Fibroblast of skin of right biceps (primary cell): ENCODE results near the gene COA1.

Experiments used
- DNase-seq: peaks from one replicate; pipeline ENCODE4 v3.0.0-alpha.2; 2013

The COA1 gene

DNA sequence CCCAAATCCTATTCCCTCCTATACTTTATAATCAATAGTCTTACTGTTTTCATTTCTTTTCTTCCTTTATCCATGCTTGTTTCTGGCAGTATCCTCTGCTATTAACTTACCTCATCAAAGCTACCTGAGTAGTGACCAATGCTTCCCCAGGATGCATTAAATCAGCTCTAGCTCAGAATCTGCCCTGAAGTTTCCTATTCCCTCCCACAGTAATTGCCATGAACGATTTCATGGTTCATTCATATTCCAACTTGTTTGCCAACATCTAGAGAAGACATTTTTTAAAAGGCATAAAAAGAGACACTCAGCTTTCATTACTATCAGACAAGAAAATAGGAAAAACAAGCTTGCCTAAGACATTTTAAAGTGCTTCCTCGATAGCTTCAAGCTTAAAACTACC is 42.3 kb downstream of the COA1 start:
- DNase-seq, result no peak

DNA sequence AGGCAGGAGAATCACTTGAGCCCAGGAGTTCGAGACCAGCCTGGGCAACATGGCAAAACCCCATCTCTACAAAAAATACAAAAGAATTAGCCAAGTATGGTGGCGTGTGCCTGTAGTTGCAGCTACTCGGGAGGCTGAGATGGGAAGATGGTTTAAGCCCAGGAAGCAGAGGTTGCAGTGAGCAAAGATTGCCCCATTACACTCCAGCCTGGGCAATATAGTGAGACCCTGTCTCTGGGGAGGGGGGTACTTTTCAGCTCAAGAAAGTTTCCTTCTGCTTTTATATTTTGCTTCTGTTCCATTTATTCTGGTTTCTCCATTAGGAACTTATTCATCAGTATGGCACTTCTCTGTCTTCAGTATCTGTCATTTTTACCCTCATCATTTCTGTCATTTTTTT is 48.6 kb downstream of the COA1 start:
- no peak for DNase-seq

GRCh38 chr7:43679210-43680068 is 49.9 kb downstream of the COA1 start:
- no peak for DNase-seq

- DNase-seq, result no peak
Measured at GRCh38 chr7:43678315-43678714, 51.0 kb downstream of the COA1 start.

DNA sequence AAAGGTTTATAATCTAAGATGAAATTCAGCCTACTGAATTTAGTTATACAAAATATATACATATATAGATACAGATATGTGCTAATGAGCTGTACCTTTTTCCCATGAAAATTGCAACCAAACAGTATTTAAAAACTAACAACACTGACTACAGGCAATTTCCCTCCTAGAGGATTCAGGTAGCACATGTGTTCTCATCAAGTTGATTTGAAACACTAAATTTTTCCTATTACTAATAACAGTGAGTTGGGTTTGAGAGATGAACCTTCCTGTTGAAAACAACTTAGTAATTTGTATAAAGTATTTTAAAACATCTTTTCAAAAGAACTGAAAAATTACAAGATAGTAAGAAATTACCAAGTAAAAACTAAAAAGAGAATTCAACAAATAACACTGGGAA is 51.5 kb downstream of the COA1 start:
- no peak for DNase-seq

- peak; percentile 97 for DNase-seq
Measured at GRCh38 chr7:43674559-43675436, 54.5 kb downstream of the COA1 start.

- DNase-seq, result peak; percentile 74
Measured at GRCh38 chr7:43673243-43673976, 55.9 kb downstream of the COA1 start.

GRCh38 chr7:43671521-43671920 is 57.8 kb downstream of the COA1 start:
- DNase-seq, result no peak

GRCh38 chr7:43669286-43670081 is 59.8 kb downstream of the COA1 start:
- no peak for DNase-seq

- DNase-seq, result no peak
Measured at GRCh38 chr7:43668035-43668434, 61.3 kb downstream of the COA1 start.

DNA sequence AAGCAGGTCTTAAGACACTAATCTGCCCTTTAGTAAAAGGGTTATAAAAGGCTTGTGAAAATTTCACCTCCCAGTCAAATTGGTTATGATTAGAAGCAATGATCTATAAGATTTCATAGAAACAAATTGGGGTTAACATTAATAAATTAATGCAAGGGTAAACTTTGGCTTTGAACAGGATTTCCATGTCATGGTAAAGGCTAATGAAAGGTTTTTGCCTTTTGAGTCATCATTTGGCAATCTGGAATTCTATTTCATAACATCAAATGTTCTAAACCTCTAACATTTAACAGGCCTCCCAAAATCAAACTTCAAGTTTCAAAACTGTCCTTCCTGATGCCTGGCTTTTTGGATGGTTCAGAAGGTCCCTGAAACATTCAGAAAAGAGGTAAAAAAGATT is 62.4 kb downstream of the COA1 start:
- peak; percentile 56 for DNase-seq

DNA sequence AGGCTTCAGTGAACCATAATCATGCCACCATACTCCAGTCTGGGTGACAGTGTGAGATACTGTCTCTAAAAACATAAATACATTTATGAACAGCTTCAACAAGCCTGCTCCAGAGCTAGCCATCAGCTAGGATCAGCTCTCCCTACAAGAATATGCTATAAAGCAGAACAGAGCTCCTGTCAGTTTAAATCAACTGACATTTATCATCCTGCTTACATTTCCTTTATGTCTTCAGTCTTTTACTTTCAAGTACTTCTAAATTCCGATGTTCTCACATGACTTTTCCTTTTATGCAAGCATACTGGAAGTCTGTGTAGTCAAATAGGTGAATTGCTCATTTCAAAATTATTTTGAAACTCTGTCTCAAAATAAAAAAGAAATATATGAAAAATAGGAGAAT is 64.6 kb downstream of the COA1 start:
- DNase-seq, result no peak

DNA sequence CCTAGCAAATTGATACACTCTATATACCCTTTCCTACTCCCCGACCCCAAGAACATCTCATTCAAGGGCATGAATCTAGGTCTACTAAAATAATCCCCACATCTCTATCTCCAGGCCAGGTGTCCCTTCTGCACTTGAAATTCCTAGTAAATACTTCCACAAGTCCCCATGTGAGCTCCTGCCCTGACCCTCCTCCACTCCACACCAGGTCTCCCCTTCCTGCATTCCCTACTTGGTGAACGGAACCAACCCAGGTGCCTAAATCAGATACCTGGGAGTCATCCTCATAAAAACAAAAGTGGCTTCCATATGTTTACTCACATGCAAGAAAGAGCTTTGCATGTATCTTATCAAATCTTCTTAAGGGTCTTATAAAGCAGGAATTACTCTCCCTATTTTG is 69.2 kb downstream of the COA1 start:
- DNase-seq, result no peak

DNA sequence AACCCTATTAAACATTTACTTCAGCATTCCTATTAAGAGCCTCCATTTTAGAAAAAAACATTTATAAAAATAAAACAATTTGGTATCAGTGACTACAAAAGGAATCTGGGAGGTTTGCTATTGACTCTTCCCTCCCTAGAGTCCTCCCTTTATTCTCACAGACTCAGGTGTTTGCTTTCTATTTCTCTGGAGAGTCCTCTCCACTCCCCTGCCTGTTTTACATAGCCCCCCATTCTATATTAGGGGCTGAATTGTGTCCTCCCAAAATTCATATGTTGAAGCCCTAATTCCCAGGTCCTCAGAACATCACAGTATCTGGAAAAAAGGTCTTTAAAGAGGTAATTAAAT is 69.8 kb downstream of the COA1 start:
- DNase-seq, result no peak

GRCh38 chr7:43658718-43659548 is 70.4 kb downstream of the COA1 start:
- peak; percentile 94 for DNase-seq

DNA sequence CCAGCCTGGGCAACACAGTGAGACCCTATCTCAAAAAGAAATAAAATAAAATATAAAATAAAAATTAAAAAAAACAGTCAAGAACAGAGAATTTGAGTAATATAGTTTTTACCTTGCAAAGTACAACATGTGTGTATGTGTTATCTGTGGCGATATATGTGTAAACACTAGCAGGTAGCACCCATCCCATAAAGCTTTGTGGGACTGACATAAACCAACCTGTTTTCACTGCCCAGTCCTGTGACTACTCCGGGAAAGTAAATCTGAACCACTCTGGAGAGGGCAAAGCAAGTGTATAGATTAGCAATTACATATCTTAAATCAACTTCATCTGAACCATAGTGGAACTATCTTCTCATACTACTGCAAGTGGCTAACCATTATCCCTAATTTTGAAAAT is 72.3 kb downstream of the COA1 start:
- no peak for DNase-seq

- DNase-seq, result no peak
Measured at GRCh38 chr7:43655584-43655983, 73.7 kb downstream of the COA1 start.

- no peak for DNase-seq
Measured at GRCh38 chr7:43653891-43654504, 75.3 kb downstream of the COA1 start.

GRCh38 chr7:43653466-43653865 is 75.9 kb downstream of the COA1 start:
- DNase-seq, result no peak

DNA sequence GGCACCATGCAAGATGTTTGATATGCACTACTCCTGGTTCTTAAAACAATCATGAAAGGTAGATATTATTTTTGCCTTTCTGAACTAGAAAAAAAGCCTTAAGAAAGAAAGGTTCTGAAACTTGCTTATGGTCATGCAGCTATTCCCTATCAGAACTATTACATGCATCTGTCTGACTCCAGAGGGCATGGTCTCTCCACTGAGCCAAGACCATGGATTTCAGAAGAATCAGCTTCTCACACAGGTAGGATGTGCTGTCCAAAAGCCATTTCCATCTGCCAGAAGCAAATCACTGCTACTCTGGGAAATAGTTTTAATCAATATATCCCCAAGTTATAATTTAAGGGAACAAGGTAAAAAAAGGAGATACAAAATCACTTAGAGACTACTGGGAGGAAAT is 77.0 kb downstream of the COA1 start:
- no peak for DNase-seq

GRCh38 chr7:43650457-43651052 is 78.8 kb downstream of the COA1 start:
- DNase-seq, result peak; percentile 90
